Effector CD8-positive, alpha-beta T cell (primary cell): ENCODE results near the gene DNAH14.
"Not testable (repeated sequence)": the region's sequence is repeated elsewhere in the genome, so short reads cannot be mapped to it uniquely, and the experiment has no call there.

Source experiments
- DNase-seq: peaks from one replicate; lab custom pipeline; 2025; lab: John Stamatoyannopoulos, UW

Gene DNAH14

DNA sequence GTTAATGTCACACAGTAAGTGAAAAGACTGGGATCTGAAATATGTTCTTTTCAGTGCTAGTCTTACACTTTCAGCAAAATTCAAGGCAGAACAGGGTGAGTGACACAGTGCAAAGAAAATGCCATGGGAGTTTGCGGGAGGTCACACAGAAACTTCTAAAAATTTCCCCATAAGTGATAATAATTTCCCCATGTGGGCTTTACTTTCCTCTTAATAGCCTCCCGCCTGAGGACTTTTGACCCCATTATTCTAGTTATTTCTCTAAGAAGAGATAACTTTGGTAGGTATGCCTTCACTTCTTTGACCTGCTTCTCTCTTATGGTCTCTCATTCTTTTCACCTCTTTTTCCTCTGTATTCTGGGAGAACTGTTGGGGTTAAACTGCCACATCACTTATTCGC lies 8.1 kb upstream of the DNAH14 start:
- DNase-seq: no peak

DNA sequence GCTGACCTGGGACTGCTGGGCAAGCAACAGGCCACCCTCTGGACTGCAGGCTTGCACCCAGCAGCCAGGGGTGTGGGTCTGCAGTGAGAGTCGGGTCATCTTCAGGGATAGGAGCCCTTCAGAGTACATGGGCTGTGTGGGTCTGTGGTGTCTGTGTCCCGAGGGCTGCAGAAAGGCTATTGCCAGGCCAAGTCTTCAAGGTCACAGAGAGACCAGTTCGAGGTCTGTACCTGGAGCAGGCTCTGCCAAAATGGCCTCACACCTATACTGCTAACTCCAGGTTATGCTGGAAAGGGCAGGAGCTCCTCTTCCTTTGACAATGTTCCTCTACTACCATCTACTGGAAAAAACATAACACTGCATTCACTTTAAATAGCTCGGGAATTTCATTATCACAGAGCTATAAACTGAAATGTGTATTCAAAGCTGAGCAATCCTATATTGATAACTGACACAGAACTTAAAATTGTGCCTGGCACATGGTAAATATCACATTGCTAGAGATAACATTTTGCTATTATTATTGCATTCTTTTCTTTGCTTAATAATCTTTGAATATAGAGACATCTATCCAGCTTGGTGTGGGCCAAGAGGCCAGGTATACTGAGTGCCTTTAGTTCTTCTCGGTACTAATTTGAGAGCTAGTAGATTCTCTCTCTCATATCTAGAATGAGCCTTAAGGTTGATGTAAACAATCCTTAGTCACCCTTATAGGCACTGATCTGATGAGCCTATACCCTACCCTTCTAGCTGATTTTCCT lies 6.9 kb upstream of the DNAH14 start:
- DNase-seq: no peak

DNA sequence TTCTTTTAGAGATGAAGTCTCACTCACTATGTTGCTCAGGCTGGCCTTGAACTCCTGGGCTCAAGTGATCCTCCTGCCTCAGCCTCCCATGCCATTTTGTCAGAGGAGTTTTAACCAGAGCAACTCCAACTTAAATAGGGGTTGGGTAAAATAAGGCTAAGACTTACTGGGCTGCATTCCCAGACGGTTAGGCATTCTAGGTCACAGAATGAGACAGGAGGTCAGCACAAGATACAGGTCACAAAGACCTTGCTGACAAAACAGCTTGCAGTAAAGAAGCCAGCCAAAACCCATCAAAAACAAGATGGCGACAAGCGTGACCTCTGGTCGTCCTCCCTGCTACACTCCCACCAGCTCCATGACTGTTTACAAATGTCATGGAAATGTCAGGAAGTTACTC lies 5.7 kb upstream of the DNAH14 start:
- DNase-seq: no peak

DNA sequence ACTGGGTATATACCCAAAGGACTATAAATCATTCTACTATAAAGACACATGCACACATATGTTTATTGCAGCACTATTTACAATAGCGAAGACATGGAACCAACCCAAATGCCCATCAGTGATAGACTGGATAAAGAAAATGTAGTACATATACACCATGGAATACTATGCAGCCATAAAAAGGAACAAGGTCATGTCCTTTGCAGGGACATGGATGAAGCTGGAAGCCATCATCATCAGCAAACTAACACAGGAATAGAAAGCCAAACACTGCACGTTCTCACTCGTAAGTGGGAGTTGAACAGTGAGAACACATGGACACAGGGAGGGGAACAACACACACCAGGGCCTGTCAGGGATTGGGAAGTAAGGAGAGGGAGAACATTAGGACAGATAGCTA lies 1.8 kb upstream of the DNAH14 start:
- DNase-seq: not testable (repeated sequence)

DNA sequence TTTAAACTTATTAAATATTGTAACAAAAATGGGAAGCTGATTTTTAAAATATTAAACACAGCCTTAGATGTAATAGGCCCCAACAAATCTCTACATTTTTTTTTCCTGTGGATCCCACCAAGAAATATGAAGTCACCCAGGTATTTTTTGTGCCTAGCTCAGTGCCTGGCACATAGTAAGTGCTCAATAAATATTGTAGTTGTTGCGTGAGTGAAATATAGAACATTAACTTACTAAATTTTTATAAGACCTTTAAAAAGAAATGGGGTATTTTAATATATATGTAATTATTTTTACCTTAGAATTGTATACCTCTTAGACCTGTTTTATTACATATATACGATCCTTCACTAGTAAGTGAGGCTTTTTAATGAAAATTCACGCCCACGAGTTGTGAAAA lies 569 bp upstream of the DNAH14 start:
- DNase-seq: no peak

DNA sequence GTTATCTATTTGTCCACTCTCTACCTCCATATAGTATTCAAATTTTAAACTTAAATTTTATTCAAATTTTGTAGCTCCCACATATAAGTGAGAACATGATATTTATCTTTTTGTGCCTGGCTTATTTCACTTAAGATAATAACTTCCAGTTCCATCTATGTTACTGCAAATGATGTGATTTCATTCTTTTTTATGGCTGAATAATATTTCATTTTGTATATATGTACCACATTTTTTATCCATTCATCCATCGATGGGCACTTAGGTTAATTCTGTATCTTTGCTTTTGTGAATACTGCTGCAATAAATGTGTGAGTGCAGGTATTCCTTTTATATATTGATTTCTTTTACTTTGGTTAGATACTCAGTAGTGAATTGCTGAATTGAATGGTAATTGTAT lies 2.1 kb downstream of the DNAH14 start:
- no peak for DNase-seq

DNA sequence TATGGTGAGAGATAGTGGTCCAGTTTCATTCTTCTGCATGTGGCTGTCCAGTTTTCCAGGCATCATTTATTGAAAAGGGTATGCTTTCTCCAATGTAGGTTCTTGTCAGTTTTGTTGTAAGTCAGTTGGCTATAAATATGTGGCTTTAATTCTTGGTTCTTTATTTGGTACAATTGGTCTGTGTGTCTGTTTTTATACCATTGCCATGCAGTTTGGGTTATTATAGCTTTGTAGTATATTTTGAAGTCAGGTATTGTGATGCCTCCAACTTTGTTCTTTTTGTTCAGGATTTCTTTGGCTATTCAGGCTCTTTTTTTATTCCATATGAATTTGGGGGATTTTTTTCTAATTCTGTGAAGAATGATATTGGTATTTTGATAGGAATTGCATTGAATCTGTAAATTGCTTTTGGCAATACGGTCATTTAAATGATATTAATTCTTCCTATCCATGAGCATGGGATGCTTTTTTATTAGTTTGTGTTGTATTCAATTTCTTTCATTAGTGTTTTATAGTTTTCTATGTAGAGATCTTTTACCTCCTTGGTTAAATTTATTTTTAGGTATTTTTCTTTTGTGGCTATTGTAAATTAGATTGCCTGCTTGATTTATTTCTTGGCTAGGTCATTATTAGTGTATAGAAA lies 3.3 kb downstream of the DNAH14 start:
- no peak for DNase-seq

DNA sequence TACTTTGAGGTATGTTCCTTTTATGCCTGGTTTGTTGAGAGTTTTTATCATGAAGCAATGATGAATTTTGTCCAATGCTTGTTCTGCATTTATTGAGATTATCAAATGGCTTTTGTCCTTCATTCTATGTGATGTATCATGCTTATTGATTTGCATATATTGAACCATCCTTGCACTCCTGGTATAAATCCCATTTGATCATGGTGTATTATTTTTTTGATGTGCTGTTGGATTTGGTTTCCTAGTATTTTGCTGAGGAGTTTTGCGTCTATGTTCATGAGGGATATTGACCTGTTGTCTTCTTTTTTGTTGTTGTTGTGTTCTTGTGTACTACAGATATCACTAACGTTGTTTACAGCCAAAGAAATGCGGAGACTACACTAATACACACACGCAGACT lies 4.1 kb downstream of the DNAH14 start:
- DNase-seq: no peak

DNA sequence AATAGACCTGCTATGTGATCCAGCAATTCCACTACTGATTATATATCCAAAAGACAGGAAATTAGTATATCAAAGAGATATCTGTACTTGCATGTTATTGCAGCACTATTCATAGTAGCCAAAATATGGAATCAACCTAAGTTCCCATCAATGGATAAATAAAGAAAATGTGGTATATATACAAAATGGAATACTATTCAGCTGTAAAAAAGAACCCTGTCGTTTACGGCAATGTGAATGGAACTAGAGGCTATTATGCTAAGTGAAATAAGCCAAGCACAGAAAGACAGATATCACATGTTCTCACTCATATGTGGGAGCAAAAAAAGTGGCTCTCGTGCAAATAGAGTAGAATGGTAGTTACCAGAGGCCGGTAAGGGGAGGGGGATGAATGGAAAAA lies 9.2 kb downstream of the DNAH14 start:
- no peak for DNase-seq

DNA sequence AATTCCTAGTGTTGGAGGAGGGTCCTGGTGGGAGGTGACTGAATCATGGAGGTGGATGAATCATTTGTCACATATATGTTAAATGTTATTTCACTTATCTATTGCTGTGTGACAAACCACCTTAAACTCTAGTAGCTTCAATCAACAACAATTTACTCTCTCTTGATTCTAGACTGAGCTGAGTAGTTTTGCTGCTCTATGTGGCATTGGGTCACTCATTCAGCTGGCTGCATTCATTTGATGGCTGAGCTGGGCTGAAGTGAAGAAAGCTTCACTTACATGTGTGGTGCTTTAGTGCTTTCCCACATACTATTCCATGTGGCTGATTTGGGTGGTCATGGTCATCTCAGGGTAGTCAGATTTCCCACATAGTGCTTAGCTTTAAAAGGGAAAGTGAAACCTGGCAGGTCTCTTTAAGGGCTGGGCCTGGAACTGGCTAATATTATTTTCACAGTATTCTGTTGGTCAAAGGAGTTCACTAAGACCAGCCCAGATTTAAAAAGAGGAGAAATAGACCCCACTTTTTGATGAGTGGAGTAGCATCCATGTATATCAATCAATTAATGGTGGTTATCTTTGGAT lies 10.5 kb downstream of the DNAH14 start:
- no peak for DNase-seq

DNA sequence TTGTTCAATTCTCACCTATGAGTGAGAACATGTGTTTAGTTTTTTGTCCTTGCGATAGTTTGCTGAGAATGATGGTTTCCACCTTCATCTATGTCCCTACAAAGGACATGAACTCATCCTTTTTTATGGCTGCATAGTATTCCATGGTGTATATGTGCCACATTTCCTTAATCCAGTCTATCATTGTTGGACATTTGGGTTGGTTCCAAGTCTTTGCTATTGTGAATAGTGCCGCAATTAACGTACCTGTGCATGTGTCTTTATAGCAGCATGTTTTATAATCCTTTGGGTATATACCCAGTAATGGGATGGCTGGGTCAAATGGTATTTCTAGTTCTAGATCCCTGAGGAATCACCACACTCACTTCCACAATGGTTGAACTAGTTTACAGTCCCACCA lies 11.3 kb downstream of the DNAH14 start:
- not testable (repeated sequence) for DNase-seq

DNA sequence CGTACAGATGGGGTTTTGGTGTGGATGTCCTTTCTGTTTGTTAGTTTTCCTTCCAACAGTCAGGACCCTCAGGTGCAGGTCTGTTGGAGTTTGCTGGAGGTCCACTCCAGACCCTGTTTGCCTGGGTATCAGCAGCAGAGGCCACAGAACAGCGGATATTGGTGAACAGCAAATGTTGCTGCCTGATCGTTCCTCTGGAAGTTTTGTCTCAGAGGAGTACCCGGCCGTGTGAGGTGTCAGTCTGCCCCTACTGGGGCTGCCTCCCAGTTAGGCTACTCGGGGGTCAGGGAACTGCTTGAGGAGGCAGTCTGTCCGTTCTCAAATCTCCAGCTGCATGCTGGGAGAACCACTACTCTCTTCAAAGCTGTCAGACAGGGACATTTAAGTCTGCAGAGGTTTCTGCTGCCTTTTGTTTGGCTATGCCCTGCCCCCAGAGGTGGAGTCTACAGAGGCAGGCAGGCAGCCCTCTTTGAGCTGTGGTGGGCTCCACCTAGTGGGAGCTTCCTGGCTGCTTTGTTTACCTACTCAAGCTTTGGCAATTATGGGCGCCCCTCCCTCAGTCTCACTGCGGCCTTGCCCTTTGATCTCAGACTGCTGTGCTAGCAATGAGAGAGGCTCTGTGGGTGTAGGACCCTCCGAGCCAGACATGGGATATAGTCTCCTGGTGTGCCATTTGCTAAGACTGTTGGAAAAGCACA lies 16.3 kb downstream of the DNAH14 start:
- not testable (repeated sequence) for DNase-seq

DNA sequence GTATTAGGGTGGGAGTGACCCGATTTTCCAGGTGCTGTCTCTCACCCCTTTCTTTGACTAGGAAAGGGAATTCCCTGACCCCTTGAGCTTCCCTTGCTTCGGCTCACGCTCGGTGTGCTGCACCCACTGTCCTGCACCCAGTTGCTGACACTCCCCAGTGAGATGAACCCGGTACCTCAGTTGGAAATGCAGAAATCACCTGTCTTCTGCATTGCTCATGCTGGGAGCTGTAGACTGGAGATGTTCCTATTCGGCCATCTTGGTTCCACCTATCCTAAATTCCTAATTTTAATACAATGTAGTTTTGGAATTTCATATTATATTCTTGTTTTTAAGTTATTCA lies 16.8 kb downstream of the DNAH14 start:
- DNase-seq: not testable (repeated sequence)

DNA sequence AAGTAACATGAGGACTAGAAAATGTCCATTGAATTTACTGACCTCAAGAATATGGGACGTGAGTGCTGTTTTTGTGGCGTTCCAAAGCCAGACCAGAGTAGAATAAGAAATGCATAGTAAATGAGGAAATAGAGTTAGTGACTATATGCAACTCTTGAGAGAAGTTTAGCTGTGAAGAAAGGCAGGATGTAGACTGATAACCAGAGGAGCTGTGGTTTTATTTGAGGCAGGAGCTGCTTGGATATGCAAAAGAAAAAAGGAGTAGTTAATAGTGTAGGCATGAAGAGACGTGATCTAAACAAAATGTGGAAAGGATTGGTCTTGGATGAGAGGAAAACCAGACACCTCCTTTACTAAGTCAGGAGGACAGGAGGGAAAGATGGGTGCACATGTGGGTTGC lies 28.2 kb downstream of the DNAH14 start:
- no peak for DNase-seq

DNA sequence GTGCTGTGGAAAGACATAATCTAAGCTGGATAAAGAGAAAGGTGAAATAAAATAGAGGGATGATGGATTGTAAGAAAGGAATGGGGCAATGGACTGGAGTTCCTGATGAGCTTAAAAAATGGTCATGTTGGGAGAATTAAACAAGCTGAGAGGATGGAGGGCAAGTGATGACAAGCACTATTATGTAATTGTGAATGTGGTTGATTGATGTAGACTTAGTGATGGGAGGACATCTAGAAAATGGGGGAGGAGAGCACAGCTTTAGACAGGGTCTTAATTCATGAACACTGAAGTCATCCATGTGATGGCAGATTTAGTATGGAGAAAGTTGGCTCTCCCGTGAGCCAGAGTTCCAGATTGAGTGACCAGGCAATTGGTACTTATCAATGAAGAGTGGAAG lies 29.0 kb downstream of the DNAH14 start:
- no peak for DNase-seq

DNA sequence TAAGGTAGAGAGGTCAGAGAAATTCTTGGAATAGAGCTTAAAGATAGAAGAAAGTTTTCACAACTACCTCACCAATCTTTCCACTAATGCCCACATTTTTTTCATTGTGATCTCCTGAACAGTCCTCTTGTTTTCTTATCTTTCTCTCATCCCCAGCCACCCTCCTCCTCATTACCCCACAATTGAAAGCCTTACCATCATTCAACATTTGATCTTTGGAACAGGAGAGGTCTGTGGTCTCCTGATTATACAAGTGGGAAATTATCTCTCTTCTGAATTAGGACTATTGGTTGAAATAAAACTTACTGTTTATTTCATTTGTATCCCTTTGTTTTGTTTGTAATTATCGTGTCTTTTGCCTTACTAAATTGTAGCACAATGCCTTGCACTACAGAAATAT lies 29.6 kb downstream of the DNAH14 start:
- no peak for DNase-seq

DNA sequence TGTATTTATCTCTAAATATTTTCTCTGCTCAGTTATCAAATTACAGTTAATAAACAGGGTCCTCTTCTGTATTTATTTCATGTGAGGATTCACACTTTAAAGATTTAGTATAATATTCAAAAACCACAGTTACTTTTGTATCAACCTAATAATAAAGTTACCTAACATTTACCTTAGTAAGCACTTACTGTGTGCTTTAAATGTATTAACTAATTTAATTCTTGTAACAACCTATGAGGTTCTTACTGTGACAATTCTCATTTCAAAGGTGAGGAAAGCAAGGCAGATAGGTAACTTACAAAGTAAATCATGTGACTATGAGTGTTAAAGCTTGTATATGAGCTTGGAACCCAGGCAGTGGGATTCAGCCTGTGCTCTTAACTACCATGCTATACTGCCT lies 30.2 kb downstream of the DNAH14 start:
- DNase-seq: no peak

DNA sequence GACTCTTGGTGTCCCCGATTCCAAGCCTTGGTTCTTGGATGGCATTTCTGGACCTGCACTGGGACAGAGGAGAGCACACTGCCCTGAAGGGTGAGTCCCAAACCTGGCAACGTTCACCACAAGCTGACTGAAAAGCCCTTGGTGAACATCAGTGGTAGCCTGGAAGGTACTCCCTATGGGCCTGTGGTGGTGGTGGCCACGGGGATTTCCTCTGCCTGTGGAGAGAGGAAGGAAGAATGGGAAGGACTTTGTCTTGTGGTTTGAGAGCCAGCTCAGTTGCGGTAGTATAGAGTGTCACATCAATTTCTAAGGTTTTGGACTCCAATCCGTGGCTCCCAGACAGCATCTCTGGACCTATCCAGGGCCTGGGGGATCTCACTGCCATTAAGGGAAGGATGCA lies 50.7 kb downstream of the DNAH14 start:
- no peak for DNase-seq

DNA sequence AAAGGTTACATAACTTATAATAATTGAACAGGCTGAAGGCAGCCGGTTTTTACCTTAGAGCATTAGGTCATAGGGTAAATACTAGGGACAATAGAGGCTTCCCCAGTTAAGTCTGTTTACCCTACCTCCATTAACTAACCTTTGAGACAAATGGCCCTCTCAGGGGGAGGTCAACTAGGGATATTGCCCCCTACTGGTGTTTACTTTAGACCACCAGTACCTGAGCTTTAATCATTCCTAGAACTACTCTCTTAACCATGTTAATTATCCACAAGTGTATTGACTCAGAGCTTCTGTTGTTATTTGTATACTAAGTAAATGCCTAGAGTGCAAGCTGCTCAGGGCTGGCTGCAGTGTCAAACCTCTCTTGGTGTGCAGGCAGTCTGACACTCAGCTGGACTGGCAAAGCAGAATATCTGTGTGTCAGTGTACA lies 52.5 kb downstream of the DNAH14 start:
- DNase-seq: not testable (repeated sequence)

DNA sequence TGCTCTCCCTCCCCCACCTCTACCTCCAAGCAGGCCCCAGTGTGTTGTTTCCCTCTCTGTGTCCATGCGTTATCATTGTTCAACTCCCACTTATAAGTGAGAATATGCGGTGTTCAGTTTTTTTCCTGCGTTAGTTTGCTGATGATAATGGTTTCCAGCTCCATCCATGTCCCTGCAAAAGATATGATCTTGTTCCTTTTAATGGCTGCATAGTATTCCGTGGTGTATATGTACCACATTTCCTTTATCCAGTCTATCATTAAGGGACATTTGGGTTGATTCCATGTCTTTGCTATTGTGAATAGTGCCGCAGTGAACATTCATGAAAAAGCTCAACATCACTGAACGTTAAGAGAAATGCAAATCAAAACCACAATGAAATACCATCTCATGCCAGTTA lies 58.6 kb downstream of the DNAH14 start:
- DNase-seq: no peak

DNA sequence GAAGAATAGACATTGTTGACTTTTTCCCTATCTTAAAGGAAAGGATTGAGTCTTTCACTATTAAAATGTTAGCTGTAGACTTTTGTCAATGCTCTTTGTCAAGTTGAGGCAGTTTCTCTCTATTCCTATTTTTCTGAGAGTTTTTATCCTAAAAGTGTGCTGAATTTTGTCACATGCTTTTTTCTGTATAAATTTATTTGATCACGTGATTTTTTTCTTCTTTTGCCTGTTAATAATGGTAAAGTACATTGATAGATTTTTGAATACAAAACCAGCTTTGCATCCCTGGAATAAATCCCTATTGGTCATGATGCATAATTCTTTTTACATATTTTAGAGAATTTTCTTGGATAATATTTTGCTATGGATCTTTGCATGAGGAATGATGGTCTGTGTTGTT lies 60.1 kb downstream of the DNAH14 start:
- DNase-seq: no peak

DNA sequence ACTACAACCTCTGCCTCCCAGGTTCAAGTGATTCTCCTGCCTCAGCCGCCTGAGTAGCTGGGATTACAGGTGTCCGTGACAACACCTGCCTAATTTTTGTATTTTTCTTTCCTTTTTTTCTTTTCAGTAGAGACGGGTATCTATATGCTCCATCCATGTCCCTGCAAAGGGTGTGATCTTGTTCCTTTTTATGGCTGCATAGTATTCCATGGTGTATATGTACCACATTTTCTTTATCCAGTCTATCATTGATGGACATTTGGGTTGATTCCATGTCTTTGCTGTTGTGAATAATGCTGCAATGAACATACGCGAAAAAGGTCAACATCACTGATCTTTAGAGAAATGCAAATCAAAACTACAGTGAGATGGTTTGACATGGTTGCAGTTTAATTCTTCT lies 62.1 kb downstream of the DNAH14 start:
- DNase-seq: not testable (repeated sequence)

DNA sequence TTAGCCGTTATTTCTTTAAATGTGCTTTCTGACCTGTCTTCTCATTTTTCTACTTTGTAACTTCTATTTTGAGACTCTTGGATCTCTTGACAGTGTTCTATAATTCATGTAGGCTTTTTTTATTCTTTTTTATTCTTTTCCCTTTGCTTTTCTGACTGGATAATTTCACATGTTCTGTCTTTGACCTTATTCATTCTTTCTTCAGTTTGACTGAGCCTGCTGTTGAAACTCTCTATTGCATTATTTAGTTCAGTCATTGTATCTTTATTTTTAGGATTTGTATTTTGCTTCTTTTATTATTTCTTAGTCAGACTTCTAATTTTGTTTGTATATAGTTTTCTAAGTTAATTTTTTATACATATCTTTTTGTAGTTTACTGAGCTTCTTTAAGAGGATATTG lies 66.1 kb downstream of the DNAH14 start:
- no peak for DNase-seq
